CD4-positive, alpha-beta T cell treated with Interleukin-6 for 4 hours (primary cell): ENCODE measurements around the gene WDR26.
"Not testable (repeated sequence)": the region's sequence is repeated elsewhere in the genome, so short reads cannot be mapped to it uniquely, and the experiment has no call there.

Experiments
- DNase-seq: peaks from one replicate; pipeline ENCODE4 v3.0.0-alpha.2; 2020; ENCODE audit warnings: mixed read lengths

The WDR26 gene

DNA sequence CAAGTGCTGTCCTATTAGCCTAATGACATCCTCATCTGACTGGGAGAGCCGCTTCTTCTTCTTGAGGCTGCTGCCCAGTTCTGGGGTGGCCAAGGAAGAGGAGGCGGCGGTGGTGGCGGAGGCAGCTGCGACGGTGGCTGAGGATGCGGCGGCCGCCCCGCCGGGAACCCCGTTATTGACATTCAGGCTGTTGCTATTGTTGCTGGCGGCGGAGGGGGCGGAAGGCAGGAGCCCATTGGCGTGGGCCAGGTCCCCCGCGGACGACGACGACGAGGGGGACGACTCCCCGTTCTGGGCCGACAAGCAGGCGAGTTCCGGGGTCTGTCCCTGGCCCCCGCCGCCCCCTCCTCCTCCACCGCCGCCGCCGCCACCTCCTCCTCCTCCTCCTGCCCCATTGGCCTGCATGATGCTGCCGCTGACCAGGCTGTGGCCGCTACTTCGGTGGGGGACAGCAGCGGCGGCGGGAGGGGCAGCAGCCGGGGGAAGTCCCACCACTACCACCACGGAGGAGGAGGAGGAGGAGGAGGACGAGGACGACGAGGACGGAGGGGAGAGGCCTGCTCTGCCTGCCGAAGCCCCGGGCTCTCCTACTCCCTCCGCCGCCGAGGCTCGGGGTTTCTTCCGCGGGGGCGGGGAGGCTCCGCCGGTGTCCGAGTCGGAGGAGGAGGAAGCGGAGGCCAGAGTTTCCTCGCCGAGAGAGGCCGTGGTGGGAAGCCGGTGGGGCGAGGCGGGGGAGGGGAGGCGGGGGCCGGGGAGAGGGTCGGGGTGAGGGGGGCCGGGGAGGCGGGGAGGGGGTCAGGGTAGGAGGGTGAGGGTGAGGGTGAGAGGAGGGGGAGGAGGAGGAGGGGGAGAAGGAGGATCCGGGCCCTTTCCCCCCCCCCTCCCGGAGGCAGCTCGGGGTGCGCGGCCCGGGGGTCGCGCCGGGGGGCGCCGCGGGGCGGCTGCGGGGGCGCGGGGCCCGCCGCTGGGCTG lies 610 bp downstream of the WDR26 start:
- DNase-seq: peak; percentile 49

DNA sequence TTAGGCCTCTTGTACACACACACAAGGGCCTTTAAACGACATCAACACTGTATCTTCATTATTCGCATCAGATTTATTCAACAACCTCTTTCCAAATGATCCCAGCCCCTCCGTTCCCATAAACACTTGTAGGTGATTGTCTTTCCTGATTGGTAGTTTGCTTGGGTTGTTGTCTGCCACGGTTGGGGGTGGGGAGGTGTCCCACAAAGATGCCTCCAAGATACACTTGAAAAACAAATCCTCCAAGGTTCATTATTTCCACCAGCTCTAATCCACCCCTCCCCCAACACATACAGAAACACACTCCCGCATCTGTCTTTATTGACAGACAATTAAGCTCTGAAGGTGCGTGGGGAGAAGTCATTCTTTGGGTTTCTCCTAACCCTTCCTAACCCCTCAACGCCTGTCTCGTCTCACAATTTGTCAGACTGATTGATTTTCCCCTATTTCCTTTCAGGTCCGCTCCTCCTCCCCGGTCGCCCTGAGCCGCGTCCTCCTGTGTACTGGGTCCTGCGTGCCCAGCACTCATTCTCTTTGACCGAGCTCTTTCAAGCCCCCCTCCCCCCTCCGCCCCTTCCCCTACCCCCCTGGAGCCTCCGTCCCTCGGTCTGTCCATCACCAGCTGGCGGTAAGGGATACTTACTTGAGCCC lies 1.4 kb downstream of the WDR26 start:
- peak; percentile 35 for DNase-seq

GRCh38 chr1:224432672-224433040 lies 1.9 kb downstream of the WDR26 start:
- DNase-seq: no peak

- DNase-seq: no peak
These were observed 2.5 kb downstream of the WDR26 start for GRCh38 chr1:224432146-224432545.

- no peak for DNase-seq
These were observed 2.9 kb downstream of the WDR26 start for GRCh38 chr1:224431726-224432125.

DNA sequence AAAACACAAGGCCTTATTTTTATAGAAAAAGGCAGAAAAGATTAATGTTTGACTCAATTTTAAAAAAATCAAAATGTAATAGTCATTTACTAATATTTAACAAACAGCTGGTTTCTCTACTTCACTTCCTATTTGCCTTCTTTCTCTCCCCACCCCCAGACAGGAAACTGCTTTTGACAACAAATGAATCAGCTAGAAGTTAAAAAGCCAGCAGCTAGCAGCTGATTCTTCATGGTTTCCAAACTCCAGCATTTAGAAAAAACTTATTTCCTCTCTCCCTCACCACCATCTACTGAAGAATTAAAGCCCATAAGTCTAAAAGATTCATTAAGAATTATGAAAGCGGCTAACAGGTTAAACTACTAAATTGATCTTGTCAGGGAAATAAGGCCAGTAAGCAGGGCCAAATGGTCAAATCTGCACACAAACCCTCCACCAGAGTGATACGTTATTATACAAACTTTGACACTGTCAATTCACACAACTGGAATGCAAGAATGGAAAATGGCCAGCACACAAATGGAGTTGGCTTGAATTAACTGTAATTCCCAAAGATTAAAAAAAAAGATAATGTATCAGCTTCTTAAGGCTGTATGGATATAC lies 4.0 kb downstream of the WDR26 start:
- DNase-seq: peak; percentile 58

- DNase-seq: no peak
These were observed 4.8 kb downstream of the WDR26 start for GRCh38 chr1:224429616-224430326.

GRCh38 chr1:224428713-224429112 lies 5.9 kb downstream of the WDR26 start:
- DNase-seq: not testable (repeated sequence)

GRCh38 chr1:224427346-224427745 lies 7.3 kb downstream of the WDR26 start:
- no peak for DNase-seq

GRCh38 chr1:224426869-224427268 lies 7.7 kb downstream of the WDR26 start:
- DNase-seq: not testable (repeated sequence)

GRCh38 chr1:224425279-224425884 lies 9.2 kb downstream of the WDR26 start:
- no peak for DNase-seq

DNA sequence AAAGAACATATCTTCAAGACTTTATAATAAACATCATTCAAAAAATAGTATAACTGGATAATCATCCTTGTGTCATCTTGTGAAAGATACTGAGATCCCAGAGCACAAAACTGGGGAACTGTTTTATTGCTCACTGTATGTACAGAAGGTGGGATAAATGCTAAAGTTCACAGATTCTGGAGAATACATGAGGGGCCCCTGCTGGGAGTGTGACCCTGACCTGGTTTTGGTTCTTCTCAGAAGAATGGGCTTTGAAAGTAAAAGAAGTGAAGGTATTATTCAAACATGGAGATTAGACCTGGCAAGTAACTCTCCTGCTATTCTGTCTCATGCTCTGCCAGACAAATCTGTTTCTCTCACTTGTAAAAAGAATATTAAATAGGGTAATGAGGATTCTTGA lies 14.5 kb downstream of the WDR26 start:
- DNase-seq: no peak

DNA sequence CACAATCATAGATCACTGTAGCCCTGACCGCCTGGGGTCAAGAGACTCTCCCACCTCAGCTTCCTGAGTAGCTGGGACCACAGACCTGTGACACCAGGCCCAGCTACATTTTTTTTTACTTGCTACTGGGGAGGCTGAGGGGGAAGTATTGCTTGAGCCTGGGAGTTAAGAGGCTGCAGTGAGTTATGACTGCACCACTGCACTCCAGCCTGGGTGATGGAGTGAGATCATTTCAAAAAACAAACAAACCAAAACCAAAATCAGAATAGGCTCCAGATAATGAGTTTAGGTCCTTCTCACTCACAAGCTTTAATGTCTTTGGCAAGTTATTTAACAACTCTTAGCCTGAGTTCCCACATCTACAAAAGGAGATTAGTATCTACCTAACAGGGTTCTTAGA lies 22.8 kb downstream of the WDR26 start:
- DNase-seq: no peak

GRCh38 chr1:224408294-224408590 lies 26.4 kb downstream of the WDR26 start:
- no peak for DNase-seq

GRCh38 chr1:224407571-224408293 lies 26.9 kb downstream of the WDR26 start:
- no peak for DNase-seq

- DNase-seq: no peak
These were observed 28.4 kb downstream of the WDR26 start for GRCh38 chr1:224406216-224406615.

DNA sequence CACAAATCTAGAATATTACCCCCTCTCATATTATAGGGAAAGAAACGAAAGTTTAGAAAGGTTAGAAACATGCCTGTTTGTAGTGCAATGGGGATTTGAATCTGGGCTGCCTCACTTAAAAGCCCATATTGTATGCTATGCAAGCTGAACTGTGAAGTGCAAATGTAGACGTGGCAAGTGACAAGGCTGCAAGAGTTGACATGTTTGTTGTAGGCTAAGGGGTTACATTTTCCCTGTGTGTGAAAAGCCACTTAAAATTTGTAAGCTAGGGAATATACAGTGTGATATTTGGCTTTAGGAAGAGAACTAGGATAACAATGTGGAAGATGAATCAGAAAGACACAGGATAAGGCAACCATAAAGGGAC lies 29.0 kb downstream of the WDR26 start:
- DNase-seq: no peak

- no peak for DNase-seq
These were observed 29.5 kb downstream of the WDR26 start for GRCh38 chr1:224404916-224405603.

DNA sequence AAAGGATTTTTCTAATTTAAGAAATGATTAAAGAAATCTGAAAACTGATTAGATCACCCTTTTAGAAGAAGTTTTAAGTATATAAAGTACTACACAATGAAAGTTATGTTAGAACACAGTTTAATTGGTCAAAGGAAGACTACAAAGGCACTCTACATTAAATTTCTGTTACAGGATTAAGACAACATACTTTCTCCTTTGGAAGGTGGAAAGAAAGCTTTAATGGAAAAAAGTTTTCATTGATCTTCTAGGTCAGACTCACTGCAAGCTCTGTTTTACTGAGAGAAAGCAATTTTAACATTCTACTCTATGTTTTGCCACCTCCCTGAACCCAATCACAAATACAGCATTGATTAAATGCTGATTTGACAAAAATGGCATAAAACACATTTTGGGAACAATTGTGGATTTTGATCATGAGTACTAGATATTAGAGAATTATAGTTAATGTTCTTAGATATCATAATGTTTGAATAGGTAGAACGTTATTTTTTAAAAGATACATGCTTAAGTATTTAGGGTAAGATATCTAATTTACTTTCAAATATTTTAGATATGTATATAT lies 32.0 kb downstream of the WDR26 start:
- DNase-seq: no peak

DNA sequence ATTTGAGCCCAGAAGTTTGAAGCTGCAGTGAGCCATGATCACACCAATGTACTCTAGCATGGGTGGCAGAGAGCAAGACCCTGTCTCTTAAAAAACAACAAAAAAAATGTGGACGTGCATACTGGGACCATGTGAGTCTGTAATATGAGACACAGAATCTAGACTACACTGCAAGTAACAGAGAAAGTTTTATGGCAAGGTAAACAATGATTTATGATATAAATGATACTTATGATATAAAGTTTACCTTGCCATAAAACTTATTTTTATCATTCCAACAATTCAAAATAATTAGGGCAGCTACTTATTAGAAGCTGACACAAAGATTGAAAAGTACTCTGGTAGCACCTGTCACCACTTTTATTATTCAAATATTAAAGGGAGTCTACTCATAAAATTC lies 34.7 kb downstream of the WDR26 start:
- no peak for DNase-seq

- DNase-seq: no peak
These were observed 41.3 kb downstream of the WDR26 start for GRCh38 chr1:224393294-224393693.
